AG20443 (cell line): ENCODE measurements around the gene PEX6.
"Not testable (repeated sequence)": the region's sequence is repeated elsewhere in the genome, so short reads cannot be mapped to it uniquely, and the experiment has no call there.

Source experiments
- DNase-seq: peaks from one replicate; pipeline ENCODE4 v3.0.0; 2012; ENCODE audit warnings: low spot score, mixed read lengths

PEX6 gene

DNA sequence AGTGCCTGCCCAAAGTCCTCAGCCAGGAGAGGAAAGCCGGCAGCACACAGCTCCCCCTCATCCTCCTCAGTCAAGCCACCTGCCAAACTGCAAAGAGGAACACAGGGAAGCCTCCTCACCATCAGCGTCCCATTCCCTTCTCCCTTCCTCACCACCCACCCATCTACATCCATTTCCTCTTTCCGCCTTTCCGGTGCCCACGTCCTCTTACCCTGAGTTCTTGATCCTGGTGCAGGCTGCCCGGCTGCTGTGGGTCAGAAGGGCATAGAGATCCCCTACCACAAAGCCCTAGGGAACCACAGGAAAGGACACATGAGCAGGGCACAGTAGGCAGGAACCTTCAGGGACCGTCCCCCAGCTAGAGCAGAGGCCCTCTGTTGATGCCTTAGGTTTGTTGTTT lies 12.4 kb downstream of the PEX6 start:
- DNase-seq: no peak

DNA sequence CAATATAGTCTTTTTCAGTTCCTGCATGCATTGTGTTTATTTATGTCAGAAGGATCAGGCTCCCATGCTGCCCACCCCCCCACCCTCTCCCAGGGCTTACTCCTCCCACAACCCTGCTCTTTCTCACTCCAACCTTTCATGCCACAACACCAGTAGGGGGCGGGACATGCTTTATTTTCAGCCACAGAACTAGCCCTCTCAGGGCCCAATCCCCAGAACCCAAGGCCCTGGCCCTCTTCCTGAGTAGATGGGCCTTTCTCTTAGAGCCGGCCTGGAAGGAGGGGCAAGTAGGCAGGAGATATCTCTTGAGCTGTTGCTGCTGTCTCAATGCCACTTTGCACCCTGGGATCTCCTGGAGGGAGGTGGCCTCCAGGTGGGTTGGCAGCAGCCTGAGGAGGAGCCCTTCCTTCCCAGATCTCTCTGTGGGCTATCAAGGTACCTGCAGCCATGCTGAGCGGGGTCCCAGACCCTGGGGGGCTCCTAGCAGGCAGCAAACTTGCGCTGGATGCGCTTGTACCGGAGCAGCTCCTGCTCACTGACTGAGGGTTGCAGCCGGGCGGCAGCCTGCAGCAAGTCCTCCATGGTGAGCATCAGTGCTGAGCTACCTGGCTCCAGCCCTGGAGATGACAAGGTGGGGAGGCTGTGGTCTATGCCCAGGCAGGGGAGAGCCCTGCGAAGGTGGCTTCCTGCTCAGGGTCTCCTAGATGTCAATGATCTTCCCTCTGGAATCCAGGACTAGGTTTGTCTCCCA lies 15.0 kb downstream of the PEX6 start:
- peak; percentile 55 for DNase-seq

DNA sequence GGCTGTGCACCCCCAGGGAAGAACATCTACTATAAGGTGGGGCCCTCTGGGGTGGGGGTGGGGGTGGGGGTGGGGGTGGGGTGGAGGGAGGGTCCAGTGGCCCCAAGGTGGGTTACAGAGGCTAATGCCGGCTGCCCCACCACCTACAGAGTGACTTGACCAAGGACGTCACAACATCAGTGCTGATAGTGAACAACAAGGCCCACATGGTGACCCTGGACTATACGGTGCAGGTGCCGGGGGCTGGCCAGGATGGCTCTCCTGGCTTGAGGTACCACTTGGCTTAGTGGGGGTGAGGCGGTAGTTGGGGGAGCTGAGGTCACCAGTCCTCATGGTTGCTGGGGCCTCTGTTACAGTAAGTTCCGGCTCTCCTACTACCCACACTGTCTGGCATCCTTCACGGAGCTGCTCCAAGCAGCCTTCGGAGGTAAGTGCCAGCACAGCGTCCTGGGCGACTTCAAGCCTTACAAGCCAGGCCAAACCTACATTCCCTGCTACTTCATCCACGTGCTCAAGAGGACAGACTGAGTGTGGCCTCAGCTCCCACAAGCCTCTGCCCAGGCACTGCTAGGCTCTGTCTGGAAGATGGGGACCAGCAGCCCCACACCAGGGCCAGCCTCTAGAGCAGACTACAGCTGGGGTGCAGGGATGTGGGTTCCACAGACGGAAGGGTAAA lies 15.7 kb downstream of the PEX6 start:
- DNase-seq: no peak

DNA sequence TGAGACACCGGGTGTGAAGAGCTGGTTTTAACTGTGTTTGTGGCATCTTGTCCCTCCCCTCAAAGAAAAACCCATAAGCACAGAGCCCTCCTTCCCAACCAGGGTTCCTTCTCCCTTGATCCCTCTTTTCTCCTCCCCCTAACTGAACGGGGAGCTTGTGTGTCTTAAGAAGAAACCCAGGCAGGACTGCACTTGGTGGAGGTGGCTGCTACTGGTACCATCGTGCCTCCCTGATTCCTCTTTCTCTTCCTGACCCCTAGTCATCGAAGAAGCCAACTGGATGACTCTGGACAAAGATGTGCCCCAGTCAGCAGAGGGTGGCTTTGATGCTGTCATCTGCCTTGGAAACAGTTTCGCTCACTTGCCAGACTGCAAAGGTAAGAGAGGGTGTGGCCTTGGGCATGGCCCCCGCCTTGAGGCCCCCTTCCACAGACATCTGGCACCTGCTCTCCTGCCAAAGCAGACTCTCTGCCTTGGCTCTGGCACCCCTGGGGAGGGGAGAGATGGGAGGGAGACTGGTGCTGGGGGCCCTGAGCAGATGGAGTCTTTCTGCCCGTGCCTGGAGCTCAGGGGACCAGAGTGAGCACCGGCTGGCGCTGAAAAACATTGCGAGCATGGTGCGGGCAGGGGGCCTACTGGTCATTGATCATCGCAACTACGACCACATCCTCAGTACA lies 16.3 kb downstream of the PEX6 start:
- DNase-seq: no peak

DNA sequence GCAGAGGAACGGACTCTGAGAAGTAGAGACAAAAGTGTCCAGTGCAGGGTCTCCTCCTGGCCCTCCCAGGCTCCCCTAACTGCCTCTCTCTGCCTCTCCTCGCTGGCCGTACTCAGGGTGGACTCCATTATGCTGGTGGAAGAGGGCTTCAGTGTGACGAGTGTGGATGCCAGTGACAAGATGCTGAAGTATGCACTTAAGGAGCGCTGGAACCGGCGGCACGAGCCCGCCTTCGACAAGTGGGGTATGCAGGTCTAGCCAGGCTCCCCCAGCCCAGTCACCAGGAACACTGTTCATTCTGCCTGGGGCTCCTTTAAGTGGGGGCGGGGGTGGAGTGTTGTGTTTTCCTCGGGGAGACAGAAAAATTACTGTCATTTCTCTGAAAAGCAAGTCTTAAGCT lies 16.9 kb downstream of the PEX6 start:
- DNase-seq: no peak

DNA sequence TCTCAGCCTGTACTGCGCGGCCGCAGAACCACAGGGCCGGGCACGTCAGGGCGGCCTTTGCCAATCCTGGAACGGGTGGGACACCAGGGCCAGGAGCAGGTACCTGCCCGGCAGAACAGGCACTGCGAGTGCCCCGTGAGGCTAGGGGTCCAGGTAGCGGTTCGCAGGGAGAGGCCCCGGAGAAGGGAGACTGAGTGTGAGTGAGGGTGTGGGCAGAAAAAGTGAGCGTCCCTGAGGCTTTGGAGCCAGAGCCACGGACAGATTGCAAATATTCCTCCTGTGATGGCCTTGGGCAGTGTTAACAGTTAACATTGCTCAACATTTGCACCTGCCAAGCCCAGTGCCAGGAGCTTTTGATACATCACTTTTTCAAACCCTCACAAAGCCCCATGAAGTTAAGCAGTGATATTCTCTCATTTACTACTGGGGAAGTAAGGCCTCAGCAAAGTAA lies 17.9 kb downstream of the PEX6 start:
- DNase-seq: peak; percentile 6

DNA sequence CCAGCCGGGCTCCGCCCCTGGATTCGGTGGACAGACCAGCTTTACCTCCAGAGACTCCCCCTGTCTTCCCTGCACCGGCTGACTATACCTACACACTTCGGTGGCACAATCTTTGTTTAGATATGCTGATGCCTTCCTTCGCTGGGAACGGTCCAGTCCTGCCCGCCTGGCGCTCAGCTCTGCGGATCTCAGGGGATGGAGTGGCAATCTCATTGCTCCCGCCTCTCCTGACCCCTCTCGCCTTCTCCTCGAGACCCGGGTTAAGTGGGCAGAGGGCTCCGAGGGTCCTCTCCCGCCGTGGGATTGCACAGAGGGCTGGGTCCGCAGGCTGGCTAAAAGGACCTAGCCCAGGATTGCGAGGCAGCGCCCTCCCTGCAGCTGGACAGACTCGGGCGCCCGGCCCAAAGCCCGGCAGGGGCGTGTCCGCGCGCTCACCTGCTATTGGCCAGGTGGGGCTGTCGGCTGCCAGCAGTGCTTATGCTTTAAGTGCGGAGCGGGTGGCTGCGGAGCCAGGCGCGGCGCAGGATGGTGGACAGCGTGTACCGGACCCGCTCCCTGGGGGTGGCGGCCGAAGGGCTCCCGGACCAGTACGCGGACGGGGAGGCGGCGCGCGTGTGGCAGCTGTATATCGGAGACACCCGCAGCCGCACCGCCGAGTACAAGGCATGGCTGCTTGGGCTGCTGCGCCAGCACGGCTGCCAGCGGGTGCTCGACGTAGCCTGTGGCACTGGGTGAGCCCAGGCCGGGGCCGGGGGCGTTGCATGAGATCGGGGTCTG lies 18.6 kb downstream of the PEX6 start, which contains the start of gene GNMT:
Gene GNMT (plus strand): TSS at position 512 of the 777 bp plus-strand sequence. CDS start 14 bp downstream, at position 526.
- peak; percentile 65 for DNase-seq

DNA sequence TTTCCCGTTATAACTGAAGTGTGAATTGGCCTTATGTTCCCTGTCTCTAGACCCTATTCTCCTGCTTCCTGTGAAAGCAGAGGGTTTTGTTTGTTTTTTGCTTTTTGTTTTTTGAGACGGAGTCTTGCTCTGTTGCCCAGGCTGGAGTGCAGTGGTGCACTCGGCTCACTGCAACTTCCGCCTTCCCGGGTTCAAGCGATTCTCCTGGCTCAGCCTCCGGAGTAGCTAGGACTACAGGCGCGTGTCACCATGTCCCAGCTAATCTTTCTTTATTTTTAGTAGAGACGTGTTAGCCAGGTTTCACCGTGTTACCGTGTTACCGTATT lies 19.1 kb downstream of the PEX6 start:
- no peak for DNase-seq

DNA sequence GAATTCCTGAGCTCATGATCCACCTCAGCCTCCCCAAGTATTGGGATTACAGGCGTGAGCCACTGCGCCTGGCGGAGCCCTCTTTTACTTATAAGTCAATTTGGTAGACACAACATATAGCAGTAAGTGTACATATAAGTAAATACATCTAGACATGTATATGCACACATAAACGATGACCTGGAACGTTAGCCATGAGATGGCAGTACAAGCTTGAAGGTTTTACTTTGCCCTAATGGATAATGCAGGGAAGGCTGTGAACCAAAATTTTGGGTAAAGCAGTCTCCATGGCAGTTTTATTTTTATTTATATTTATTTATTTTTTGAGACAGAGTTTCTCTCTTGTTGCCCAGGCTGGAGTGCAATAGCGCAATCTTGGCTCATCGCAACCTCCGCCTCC lies 20.9 kb downstream of the PEX6 start:
- no peak for DNase-seq

DNA sequence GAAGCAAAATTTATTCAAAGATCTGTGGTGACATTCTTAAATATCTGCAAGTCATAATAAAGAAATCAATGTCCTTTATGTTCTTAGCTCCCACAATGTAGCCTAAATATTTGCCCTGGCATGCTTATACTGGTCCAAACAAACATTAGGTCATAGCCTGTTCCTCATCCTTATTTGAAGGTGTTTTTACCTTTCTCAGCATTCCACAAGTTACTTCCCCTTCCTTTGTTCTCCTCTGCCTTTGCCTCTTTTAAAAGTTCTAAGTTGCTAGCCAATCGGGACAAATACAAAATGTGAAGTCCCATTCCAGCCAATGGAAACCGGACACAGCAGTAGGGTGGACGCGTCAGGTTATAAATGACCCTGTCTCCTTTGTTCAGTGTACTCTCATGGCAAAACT lies 24.6 kb downstream of the PEX6 start:
- not testable (repeated sequence) for DNase-seq

DNA sequence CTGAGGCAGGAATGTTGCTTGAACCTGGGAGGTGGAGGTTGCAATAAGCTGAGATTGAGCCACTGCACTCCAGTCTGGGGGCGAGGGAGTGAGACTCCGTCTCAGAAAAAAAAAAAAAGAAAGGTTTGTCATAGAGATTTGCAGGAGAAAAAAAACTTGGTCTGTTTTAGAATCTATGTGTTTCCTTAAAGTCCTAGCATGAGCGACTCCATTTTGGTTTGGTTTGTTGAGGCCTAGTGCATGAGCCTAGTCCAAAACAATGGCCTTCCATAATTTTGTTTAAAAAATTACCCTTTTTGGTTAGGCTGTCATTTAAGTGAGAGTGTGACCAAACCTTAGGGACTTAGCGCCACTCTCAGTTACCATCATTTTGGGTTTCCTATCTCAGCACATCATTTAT lies 26.6 kb downstream of the PEX6 start:
- no peak for DNase-seq

DNA sequence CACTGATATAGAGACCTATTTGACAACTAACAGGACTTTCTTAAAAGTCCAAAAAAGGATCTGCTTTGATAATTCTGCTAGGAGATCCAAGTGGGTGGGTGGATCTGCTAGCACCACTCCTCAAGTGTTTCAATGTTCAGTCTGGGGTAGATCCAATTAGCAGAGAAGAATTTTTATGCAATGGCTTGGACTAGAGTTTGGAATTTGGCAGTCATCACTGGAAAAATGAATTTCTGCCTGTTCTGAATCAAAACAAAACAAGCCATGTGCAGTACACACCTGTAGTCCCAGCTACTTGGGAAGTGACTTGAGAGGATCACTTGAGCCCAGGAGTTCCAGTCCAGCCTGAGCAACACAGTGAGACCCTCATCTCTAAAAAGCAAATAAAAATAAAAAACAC lies 31.0 kb downstream of the PEX6 start:
- no peak for DNase-seq

DNA sequence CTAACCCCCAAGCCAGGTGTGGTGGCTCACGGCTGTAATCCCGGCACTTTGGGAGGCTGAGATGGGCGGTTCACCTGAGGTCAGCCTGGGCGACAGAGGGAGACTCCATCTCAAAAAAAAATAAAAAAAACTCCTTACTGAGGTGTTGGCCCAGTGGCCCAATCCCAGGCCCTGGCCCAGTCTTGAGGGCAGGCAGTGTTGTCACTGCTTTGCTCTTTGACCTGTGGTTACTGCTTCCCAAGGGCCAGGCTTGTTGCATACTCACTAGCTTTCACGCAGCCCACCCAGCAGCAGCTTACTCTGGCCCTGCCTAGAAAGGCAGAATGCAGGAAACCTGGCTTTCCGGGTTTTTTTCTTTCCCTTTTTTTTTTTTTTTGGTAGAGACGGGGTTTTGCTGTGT lies 36.5 kb downstream of the PEX6 start:
- no peak for DNase-seq

DNA sequence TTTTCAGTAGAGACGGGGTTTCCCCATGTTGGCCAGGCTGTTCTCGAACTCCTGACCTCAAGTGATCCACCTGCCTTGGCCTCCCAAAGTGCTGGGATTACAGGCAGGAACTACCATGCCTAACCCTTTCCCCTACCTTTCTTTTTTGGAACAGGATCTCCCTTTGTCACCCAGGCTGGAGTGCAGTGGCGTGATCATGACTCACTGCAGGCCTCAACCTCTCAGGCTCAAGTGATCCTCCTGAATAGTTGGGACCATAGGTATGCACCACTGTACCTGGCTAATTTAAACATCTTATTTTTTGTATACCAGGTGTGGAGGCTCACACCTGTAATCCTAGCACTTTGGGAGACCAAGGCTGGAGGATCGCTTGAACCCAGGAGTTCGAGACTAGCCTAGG lies 37.6 kb downstream of the PEX6 start:
- DNase-seq: not testable (repeated sequence)

DNA sequence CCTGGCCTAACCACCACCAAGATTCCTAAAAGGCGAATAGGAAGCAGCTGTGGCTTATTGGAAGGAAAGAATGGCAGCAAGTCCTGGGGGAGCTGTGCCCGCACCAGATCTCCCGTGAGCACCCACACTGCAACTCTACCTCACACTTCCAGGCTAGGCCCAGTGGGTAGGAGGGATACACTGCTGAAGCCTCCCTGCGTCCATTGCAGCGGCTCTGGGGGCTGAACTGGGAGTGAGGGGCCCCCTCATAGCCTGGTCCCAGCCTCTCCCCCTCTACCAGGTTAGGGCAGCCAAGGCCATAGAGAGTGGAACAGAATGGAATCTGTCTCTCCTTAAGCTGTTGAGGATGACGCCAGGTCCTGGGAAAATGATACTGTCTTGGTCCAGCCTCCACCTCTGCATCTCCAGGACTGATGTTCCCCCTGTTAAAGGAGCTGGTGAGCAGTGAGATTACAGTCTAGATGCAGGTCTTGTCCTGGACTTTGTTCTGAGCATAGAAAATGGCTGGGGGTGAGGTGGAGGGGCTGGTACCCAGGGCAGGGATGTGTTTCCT lies 38.4 kb downstream of the PEX6 start:
- no peak for DNase-seq

DNA sequence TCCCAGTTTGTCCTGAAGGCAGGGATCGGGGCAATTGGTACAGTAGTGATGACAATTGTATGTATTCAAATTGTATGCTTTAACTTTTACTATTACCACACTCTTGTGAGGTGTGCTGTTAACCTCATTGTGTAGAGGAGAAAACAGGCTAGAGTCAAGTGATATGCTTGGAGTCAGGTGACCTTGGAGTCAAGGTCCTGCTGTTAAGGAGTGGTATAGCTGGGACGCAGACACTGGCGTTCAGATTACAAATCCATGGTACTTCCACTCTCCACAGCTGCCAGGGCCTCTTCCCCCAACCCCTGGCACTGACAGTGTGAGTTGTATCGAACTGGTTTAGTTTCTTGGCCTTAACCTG lies 39.2 kb downstream of the PEX6 start:
- DNase-seq: no peak

DNA sequence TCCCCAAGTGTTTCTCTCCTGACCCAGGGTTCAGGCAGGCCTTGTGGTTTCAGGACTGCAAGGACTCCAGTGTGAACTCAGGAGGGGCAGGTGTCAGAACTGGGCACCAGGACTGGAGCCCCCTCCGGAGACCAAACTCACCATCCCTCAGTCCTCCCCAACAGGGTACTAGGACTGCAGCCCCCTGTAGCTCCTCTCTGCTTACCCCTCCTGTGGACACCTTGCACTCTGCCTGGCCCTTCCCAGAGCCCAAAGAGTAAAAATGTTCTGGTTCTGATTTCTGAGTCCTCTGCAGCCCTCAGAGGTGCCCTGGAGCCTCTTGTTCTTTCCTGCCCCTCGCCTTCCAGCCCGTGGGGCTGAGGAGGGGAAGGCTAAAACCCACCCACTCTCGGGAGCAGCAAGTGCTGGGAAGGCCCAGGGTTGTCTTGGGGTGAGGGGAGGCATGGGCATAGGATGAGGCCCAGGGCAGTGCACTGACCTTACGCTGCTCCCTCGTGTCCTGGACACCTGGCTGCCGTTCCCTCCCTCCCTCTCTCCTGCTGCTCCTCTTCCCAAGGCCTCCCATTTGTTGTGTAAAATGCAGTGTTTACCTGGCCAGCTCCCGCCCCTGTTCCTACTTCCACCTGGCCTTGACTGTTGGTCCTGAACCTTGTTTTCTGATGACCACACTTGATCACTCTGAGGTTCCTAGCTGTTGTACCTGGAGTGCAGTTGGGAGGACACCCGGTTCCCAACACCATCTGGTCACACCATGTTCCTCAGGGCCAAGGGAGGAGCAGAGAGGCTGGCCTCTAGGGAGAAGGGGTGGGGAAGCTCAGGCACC lies 39.8 kb downstream of the PEX6 start:
- DNase-seq: peak; percentile 4

DNA sequence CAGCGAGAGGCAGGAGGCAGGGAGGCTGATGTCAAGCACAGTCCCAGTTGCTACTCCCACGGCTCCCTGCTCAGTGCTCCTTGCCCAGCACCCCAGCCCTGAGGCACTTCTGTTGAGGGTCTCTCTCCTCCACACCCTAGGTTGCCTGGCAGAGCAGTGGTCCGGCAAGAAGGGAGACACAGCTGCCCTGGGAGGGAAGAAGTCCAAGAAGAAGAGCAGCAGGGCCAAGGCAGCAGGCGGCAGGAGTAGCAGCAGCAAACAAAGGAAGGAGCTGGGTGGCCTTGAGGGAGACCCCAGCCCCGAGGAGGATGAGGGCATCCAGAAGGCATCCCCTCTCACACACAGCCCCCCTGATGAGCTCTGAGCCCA lies 40.6 kb downstream of the PEX6 start:
- no peak for DNase-seq

DNA sequence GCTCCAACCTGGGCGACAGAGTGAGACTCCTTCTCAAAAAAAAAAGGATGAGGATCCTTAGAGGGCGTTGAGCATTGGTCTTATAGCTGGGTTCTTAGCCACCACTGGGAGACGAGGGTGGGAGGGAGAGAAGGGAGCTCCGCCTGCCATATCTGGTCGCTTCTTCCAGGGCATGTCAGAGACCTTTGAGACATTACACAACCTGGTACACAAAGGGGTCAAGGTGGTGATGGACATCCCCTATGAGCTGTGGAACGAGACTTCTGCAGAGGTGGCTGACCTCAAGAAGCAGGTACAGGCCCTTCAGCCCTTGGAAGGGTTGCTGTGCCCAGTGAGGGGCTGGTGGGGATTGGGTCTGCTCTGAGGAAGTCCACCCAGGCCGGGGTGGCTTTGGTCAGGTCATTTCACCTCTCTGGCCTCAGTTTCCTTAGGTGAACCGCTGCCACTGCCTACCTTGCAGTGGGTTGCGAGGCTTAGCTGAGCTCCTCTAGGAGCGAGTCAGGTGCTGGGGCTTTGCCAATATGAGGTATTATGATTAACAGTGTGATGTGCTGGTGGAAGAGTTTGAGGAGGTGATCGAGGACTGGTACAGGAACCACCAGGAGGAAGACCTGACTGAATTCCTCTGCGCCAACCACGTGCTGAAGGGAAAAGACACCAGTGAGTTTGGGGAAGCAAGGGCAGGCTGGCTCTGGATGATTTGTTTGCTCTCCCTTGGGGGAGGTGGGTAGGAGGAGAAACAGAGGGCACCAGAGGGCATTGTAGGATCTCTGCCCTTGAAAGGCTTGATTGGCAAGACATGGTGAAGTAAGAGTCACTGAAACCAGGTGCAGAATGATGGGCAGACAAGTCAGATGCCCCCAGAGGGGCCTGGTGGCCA lies 41.2 kb downstream of the PEX6 start:
- DNase-seq: no peak

DNA sequence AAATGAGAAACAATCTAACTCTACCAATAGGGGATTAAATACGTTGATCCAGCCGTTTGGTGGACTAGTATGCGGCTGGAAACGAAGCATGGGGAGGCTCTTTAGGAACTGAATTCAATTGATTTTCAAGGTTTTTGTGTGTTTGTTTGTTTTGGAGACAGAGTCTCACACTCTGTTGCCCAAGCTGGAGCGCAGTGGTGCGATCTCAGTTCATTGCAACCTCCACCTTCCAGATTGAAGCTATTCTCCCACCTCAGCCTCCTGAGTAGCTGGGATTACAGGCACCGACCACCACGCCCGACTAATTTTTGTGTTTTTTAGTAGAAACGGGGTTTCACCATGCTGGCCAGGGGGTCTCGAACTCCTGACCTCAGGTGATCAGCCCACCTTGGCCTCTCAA lies 42.6 kb downstream of the PEX6 start:
- DNase-seq: no peak
